HG03175 (cell line): ENCODE measurements around the gene MCEMP1.
"Not testable (repeated sequence)": the region's sequence is repeated elsewhere in the genome, so short reads cannot be mapped to it uniquely, and the experiment has no call there.

Source experiments
- ATAC-seq: cut with Tn5 transposase; IDR thresholded peaks from one replicate; pipeline ENCODE4 v1.9.1; 2021; ENCODE audit warnings: mild to moderate bottlenecking, moderate library complexity; ENCODE audit not compliant: unreplicated experiment

Gene MCEMP1

GRCh38 chr19:7643629-7644549 lies 33.0 kb upstream of the MCEMP1 start:
- not testable (repeated sequence) for ATAC-seq

DNA sequence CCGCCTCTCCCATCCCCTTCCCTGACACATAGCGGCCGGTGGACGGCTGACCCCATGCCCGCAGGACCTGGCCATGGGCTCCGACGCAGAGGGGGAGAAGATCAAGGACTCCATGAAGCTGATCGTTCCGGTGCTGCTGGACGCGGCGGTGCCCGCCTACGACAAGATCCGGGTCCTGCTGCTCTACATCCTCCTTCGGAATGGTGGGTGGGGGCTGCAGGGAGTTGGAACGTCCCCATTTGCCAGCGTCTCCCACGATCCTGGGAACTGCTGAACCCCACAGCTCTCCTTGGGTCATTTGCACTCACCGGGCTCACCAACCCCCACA lies 32.4 kb upstream of the MCEMP1 start:
- ATAC-seq = no peak

DNA sequence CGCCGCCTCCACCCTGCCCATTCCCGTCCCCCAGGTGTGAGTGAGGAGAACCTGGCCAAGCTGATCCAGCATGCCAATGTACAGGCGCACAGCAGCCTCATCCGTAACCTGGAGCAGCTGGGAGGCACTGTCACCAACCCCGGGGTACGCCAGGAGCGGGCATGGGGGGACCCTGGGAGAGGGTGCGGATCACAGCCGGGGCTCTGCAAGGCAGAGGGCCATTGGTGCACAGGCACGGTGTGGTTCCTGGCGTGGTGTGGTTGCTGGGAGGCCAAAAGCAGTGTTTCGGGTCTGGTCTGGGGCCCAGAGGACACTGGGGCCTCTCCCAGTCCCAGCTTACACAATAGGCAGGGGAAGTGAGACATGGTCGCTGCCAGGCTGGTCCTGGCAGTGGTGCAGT lies 31.7 kb upstream of the MCEMP1 start:
- ATAC-seq = no peak

- no peak for ATAC-seq
Measured at GRCh38 chr19:7645656-7646425, 31.0 kb upstream of the MCEMP1 start.

- ATAC-seq = no peak
Measured at GRCh38 chr19:7646426-7646700, 30.5 kb upstream of the MCEMP1 start.

DNA sequence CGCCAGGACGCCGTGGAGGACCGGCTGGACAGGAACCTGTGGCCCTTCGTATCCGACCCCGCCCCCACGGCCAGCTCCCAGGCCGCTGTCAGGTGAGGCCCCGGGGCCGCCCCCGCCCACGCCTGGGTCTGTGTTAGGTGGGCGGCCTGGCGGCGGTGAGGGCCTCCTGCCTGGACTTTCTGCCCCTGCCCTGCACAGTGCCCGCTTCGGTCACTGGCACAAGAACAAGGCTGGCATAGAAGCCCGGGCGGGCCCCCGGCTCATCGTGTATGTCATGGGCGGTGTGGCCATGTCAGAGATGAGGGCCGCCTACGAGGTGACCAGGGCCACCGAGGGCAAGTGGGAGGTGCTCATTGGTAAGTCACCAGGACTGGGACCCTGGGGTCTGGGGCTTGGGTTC lies 29.7 kb upstream of the MCEMP1 start:
- ATAC-seq = no peak

- ATAC-seq = no peak
Measured at GRCh38 chr19:7648265-7649014, 28.4 kb upstream of the MCEMP1 start.

- ATAC-seq = no peak
Measured at GRCh38 chr19:7650148-7650547, 26.7 kb upstream of the MCEMP1 start.

DNA sequence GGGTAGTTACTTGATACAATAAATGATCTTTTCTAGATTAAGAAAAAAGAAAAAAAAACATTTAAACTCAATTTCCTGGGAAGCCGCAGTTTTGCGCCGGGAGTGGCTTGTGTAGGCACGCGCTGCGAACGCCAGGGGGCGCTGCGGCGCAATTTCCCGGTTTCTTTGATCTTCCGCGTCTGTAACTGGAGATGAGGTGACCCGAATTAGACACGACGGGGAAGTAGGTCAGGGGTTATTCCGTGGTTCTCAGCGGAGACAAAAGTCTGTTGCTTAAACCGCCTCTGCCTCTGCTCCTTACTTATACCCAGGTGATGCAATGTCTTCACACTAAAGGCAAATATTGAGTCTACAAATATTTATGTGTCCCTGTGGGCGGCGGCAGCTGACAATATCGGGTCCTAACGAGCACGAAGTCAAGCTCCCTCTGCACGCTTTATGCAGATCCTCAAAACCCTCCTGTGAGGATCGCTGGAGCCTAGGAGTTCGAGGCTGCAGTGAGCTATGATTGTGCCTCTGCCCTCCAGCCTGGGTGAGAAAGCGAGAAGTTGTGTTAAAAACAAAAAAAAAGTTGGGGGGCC lies 24.7 kb upstream of the MCEMP1 start:
- ATAC-seq = no peak

DNA sequence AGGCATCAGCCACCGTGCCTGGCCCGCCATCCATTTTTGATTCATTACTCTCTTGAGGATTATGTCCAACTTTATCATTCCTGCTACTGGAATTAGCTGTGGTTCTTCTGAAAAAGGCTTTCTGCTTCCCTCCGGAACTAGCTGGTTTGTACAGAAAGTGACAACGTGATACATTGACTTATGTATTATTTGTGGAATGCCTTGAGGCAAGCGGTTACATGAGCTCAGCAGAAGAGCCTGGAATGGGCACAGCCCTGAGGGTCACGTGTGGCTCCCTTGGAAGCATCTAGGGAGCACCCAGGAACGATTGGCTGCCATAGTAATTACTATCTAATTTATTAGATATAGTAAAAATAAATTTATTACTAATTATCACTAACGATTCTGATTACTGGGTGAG lies 22.5 kb upstream of the MCEMP1 start:
- ATAC-seq = no peak

DNA sequence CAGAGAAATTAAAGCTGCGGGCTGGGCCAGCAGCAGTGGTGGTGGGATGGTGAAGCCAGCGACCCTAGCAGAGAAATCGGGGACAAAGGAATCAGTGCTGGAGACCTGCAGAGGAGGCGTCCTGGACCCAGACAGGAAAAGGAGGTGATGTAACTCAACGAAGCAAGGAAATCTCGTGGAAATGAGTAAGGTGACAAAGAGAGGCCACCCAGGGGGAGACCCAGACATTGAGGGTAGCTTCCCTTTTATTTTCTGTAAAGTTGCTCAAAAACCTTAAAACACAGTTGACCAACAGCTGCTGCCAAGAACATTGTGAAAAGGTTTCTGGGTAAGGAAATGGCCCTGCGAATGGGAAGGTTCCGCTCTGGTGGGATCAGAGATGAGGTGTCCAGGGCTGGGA lies 21.3 kb upstream of the MCEMP1 start:
- ATAC-seq = no peak

- ATAC-seq = no peak
Measured at GRCh38 chr19:7657131-7657751, 19.6 kb upstream of the MCEMP1 start.

GRCh38 chr19:7658219-7658686 lies 18.6 kb upstream of the MCEMP1 start:
- peak; percentile 60 for ATAC-seq

DNA sequence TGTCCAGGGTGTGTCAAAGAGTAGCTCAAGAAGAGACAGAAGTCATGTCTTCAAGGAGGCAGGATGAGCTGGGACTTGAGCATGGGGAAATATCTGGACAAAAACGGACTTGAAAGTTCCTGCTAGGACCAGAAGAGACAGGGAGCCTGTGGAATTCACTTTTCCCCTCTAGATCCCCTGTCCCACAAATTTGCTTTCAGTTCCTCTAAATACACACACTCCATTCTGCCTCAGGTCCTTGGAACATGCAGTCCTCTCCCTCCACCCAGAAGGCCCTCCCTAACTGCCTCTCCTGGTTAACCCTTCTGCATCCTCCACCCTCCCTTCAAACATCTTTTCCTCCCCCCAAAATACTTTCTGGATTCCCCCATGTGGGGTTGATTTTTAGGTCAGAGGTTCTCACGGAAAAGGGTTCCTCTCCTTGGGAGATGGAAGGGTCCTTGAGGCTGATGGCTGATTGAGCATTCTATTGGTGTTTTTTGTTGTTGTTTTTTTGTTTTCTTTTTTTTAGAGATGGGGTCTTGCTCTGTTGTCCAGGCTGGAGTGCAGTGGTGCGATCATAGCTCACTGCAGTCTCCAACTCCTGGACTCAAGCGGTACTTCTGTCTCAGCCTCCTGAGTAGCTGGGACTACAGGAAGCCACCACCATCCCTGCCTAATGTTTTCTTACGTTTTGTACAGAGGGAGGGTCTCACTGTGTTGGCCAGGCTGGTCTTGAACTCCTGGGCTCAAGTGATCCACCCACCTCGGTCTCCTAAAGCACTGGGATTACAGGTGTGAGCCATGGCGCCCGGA lies 14.9 kb upstream of the MCEMP1 start:
- no peak for ATAC-seq

DNA sequence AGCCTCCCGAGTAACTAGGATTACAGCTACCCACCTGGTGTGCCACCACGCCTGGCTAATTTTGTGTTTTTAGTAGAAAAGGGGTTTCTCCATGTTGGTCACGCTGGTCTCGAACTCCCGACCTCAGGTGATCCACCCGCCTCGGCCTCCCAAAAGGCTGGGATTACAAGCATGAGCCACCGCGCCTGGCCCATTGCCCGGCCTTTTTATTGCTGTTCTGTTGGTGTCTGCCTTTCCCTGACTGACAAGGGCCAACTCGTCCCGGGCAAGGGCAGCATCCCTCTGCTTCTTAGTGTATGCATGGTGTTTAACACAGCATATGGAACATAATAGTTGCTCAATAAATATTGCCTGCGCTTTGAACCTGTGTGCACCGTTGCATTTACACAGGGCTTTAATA lies 14.2 kb upstream of the MCEMP1 start:
- no peak for ATAC-seq

DNA sequence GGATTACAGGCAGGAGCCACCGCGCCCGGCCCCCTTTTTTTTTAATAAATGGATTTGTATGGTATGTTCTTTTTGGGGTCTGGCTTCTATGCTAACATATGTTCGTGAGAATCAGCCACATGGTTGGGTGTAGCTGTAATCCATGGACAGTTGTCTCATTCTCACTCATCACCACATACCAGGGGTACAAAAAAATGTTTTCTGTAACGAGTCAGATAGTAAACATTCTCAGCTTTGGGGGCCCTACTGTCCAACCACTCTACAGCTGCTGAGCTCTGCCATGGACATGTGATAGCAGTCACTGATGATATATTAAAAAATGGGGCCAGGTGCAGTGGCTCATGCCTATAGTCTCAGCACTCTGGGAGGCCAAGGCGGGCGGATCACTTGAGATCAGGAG lies 13.2 kb upstream of the MCEMP1 start:
- ATAC-seq = no peak

- no peak for ATAC-seq
Measured at GRCh38 chr19:7665076-7665475, 11.8 kb upstream of the MCEMP1 start.

- ATAC-seq = no peak
Measured at GRCh38 chr19:7668842-7669241, 8.0 kb upstream of the MCEMP1 start, which contains the start of gene RETN. TSS of gene RETN (plus strand) at chr19:7669049. CDS start at chr19:7669327, 278 bp downstream.

DNA sequence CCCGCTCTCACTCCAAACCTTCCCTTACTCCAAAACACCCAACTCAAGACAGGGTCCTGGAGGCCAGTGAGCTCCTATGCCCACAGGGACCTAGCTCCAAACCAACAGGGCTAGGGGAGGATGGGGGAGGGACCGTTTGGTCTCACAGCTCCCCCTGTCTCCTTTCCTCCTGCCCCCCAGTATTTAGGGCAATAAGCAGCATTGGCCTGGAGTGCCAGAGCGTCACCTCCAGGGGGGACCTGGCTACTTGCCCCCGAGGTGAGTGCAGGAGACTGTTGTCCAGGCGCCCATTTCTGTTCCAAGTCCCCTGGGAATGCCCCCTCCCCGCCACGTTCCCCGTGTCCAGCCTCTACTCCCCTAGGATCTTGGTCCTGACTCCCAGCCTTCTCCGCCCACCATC lies 7.2 kb upstream of the MCEMP1 start:
- no peak for ATAC-seq
